ENCODE results near the gene LRGUK.

- TF ChIP-seq EZH2phosphoT487 (IDR thresholded peaks at IDR 0.05; ENCODE audit: borderline replicate concordance, low read length) (no peak), EZH2 (IDR thresholded peaks at IDR 0.05; ENCODE audit: low read length, unreplicated experiment) (no peak)
These were observed 149.8 kb downstream of the LRGUK start for GRCh38 chr7:134276951-134277350.
